HEK293T (cell line): ENCODE results near the gene CALHM3.

Source experiments
- BHLHE40 ChIP-seq: fragments of 450-650 bp; IDR thresholded peaks from 2 replicates; pipeline ENCODE4 v1.6.1; 2016; ENCODE audit warnings: mild to moderate bottlenecking, moderate library complexity, borderline replicate concordance
- CTBP1 ChIP-seq: fragments of 450-650 bp; IDR thresholded peaks from 2 replicates; pipeline ENCODE4 v1.6.1; 2016; ENCODE audit warnings: borderline replicate concordance
- ELF4 ChIP-seq: fragments of 450-650 bp; IDR thresholded peaks from 2 replicates; pipeline ENCODE4 v1.6.1; 2017; ENCODE audit warnings: antibody characterized with exemption
- FOXK2 ChIP-seq: fragments of 450-650 bp; IDR thresholded peaks from 2 replicates; pipeline ENCODE4 v1.6.1; 2016; ENCODE audit warnings: mild to moderate bottlenecking
- FOXM1 ChIP-seq: fragments of 450-650 bp; IDR thresholded peaks from 2 replicates; pipeline ENCODE4 v1.6.1; 2017; ENCODE audit warnings: mild to moderate bottlenecking, borderline replicate concordance
- HDGF ChIP-seq: fragments of 450-650 bp; IDR thresholded peaks from 2 replicates; pipeline ENCODE4 v1.6.1; 2017; ENCODE audit warnings: antibody characterized with exemption, borderline replicate concordance
- L3MBTL2 ChIP-seq: fragments of 450-650 bp; conservative IDR thresholded peaks from 2 replicates; pipeline ENCODE4 v1.6.1; 2016; ENCODE audit warnings: mild to moderate bottlenecking
- LEF1 ChIP-seq: fragments of 450-650 bp; IDR thresholded peaks from 2 replicates; pipeline ENCODE4 v1.6.1; 2017; ENCODE audit warnings: mild to moderate bottlenecking, borderline replicate concordance
- NFRKB ChIP-seq: fragments of 450-650 bp; IDR thresholded peaks from 2 replicates; pipeline ENCODE4 v1.6.1; 2016; ENCODE audit warnings: mild to moderate bottlenecking, moderate library complexity
- PKNOX1 ChIP-seq: fragments of 450-650 bp; IDR thresholded peaks from 2 replicates; pipeline ENCODE4 v1.6.1; 2016
- SP1 ChIP-seq: fragments of 450-650 bp; IDR thresholded peaks from 2 replicates; pipeline ENCODE4 v1.6.1; 2017
- SUZ12 ChIP-seq: fragments of 450-650 bp; IDR thresholded peaks from 2 replicates; pipeline ENCODE4 v1.6.1; 2016; ENCODE audit warnings: mild to moderate bottlenecking
- TARDBP ChIP-seq: fragments of 450-650 bp; IDR thresholded peaks from 2 replicates; pipeline ENCODE4 v1.6.1; 2016
- ZNF384 ChIP-seq: fragments of 450-650 bp; IDR thresholded peaks from 2 replicates; pipeline ENCODE4 v1.6.1; 2016

- TF ChIP-seq FOXM1, result no peak
- TF ChIP-seq HDGF, result no peak
- TF ChIP-seq PKNOX1, result no peak
- TF ChIP-seq FOXK2, result no peak
- no peak for TF ChIP-seq BHLHE40
- TF ChIP-seq SP1, result no peak
- TF ChIP-seq TARDBP, result no peak
- TF ChIP-seq ELF4, result no peak
- TF ChIP-seq NFRKB, result no peak
- TF ChIP-seq ZNF384, result no peak
- no peak for TF ChIP-seq L3MBTL2
- no peak for TF ChIP-seq LEF1
- no peak for TF ChIP-seq CTBP1
- no peak for TF ChIP-seq SUZ12
These were observed 16.3 kb upstream of the CALHM3 start for GRCh38 chr10:103495321-103495720.
